Fibroblast of skin of right biceps (primary cell): ENCODE results near the gene PDIA4.
"Not testable (repeated sequence)": the region's sequence is repeated elsewhere in the genome, so short reads cannot be mapped to it uniquely, and the experiment has no call there.

ENCODE experiments used
- DNase-seq: peaks from one replicate; pipeline ENCODE4 v3.0.0-alpha.2; 2013

PDIA4 gene

GRCh38 chr7:149001427-149002068, 26.8 kb downstream of the PDIA4 start:
- DNase-seq, result no peak

- no peak for DNase-seq
Measured at GRCh38 chr7:149000961-149001360, 27.3 kb downstream of the PDIA4 start.

- DNase-seq, result no peak
Measured at GRCh38 chr7:148999192-148999591, 29.1 kb downstream of the PDIA4 start.

GRCh38 chr7:148997497-148997896, 30.8 kb downstream of the PDIA4 start:
- DNase-seq, result no peak

GRCh38 chr7:148994576-148994975, 33.7 kb downstream of the PDIA4 start:
- no peak for DNase-seq

GRCh38 chr7:148993193-148993592, 35.1 kb downstream of the PDIA4 start:
- no peak for DNase-seq

GRCh38 chr7:148991536-148991935, 36.8 kb downstream of the PDIA4 start:
- DNase-seq, result no peak

GRCh38 chr7:148987751-148988512, 40.4 kb downstream of the PDIA4 start:
- DNase-seq, result no peak

GRCh38 chr7:148987010-148987750, 41.1 kb downstream of the PDIA4 start:
- DNase-seq, result peak; percentile 88

- DNase-seq, result no peak
Measured at GRCh38 chr7:148986742-148987009, 41.6 kb downstream of the PDIA4 start.

- DNase-seq, result peak; percentile 86
Measured at GRCh38 chr7:148983200-148984146, 44.8 kb downstream of the PDIA4 start.

- peak; percentile 28 for DNase-seq
Measured at GRCh38 chr7:148982654-148983199, 45.6 kb downstream of the PDIA4 start.

- no peak for DNase-seq
Measured at GRCh38 chr7:148979827-148980226, 48.5 kb downstream of the PDIA4 start.

- DNase-seq, result not testable (repeated sequence)
Measured at GRCh38 chr7:148979072-148979471, 49.2 kb downstream of the PDIA4 start.

- no peak for DNase-seq
Measured at GRCh38 chr7:148978091-148978490, 50.2 kb downstream of the PDIA4 start.

GRCh38 chr7:148975896-148976295, 52.4 kb downstream of the PDIA4 start:
- no peak for DNase-seq

GRCh38 chr7:148973256-148973655, 55.0 kb downstream of the PDIA4 start:
- DNase-seq, result no peak

- no peak for DNase-seq
Measured at GRCh38 chr7:148972375-148972774, 55.9 kb downstream of the PDIA4 start.

GRCh38 chr7:148967602-148968001, 60.7 kb downstream of the PDIA4 start:
- DNase-seq, result no peak

- DNase-seq, result no peak
Measured at GRCh38 chr7:148967032-148967372, 61.3 kb downstream of the PDIA4 start.

- no peak for DNase-seq
Measured at GRCh38 chr7:148964483-148965267, 63.6 kb downstream of the PDIA4 start.
